Esophagus muscularis mucosa (tissue), 4 donors: ENCODE results near the gene ZNG1F.
"Not testable (repeated sequence)": the region's sequence is repeated elsewhere in the genome, so short reads cannot be mapped to it uniquely, and the experiment has no call there.

Experiments used
- CTCF ChIP-seq, 3 experiments: fragments of 200-600 bp in 2 of 3; fragments of 450-650 bp in 1 of 3; sonication (generic) in 2 of 3; IDR thresholded peaks; one replicate each; pipeline ENCODE4 v1.5.1; 2017 to 2019; ENCODE audit warnings: antibody characterized with exemption in 3 of 3, mild to moderate bottlenecking in 2 of 3, moderate library complexity in 1 of 3
- EP300 ChIP-seq: sonication (generic); formaldehyde crosslinking; IDR thresholded peaks from one replicate; pipeline ENCODE4 v1.6.1; 2017; ENCODE audit warnings: antibody characterized with exemption
- POLR2A ChIP-seq: fragments of 450-650 bp; IDR thresholded peaks from one replicate; pipeline ENCODE4 v1.6.1; 2017; ENCODE audit warnings: antibody characterized with exemption, moderate library complexity, mild to moderate bottlenecking, low read depth

GRCh38 chr9:41219831-41220230 is 30.7 kb upstream of the ZNG1F start:
- TF ChIP-seq CTCF (IDR thresholded peaks at IDR 0.05); POLR2A; EP300: not testable (repeated sequence)
